Stimulated activated CD4-positive, alpha-beta T cell treated with anti-CD3 and anti-CD28 coated beads, TNF-alpha, amount 100 ng/mL, for 4 hours (primary cell): Measurements from ENCODE around the gene DMD.

Source experiments
- DNase-seq, 3 experiments: peaks; one replicate each; pipeline ENCODE4 v3.0.0-alpha.2; 2020; ENCODE audit warnings: low read depth in 3 of 3

The DMD gene

GRCh38 chrX:31291131-31291530 lies 1920.2 kb downstream of the DMD start:
- DNase-seq, result no peak

DNA sequence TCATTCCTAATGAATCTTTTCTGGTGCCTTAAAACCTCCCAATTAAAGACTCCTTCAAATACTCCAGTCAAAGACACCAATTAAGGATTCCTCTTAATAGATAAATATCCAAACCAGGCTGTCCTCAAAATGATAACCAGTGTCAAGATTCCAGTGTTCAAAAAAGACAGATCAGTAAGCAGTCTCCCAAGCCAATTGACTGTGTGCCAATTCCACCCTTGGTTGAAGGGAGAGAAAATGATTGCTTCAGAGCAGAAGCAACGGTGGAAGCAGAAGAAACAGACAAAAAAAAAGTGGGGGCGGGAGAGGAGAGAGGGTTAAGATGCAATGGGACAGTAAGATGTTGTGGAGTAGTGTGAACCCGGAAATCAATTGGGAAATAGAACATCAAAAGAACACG lies 1923.5 kb downstream of the DMD start:
- no peak for DNase-seq

DNA sequence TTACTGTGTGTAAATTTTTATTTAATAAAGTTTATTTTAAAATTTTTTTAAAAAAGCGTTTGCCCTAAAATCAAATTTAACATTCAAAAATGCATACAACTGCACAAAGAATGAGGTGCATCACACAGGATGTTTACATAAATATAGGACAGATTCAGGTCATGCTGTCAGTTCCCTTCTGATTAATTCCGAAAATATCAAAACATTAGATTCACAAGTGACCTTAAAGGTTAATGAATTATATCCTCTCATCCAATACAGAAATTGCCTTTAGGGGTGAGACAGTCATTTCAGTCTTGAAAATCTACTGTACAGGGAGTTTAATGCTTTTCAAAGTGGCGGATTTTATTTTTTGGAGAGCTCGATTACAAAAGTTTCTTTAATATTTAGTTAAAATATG lies 1930.8 kb downstream of the DMD start:
- no peak for DNase-seq

DNA sequence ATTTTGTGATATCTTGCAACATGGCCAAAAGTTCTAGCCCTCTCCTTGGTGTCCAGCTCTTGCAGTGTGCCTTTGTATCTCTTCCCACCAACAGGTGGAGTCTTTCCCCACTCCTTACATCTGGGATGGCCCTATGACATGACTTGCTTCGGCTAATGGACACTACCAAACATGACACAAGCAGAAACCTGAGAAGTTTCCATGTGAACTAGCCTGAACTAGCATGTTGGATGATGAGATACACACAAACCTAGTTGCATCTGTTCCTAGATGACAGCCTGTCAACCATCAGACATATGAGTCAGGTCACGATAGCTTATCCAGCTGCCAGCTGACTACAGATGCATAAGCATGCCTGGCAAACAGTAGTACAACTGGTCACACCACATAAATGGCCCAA lies 1932.0 kb downstream of the DMD start:
- no peak for DNase-seq

- DNase-seq, result no peak
Measured at GRCh38 chrX:31272472-31272775, 1938.9 kb downstream of the DMD start.

- DNase-seq, result no peak
Measured at GRCh38 chrX:31271615-31272471, 1939.5 kb downstream of the DMD start.

DNA sequence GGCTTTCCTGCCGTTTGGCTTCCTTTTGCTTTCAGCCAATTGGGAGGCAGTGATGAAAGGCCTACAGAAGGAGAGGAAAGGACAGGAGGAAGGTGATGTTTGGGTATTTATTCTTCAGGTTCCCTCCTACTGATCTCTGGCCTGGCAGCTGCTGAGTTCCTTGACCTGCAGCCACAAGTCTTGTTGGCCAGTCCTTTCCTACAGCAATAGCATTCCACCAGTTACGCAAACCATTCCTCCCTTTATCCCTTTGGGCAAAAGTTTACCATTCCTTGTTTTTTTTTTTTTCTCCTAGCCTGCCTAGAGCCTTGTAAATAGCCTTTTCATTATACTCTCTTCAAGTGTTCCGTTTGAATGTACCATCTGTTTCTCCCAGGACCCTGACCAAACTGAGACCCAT lies 1941.4 kb downstream of the DMD start:
- DNase-seq, result no peak

DNA sequence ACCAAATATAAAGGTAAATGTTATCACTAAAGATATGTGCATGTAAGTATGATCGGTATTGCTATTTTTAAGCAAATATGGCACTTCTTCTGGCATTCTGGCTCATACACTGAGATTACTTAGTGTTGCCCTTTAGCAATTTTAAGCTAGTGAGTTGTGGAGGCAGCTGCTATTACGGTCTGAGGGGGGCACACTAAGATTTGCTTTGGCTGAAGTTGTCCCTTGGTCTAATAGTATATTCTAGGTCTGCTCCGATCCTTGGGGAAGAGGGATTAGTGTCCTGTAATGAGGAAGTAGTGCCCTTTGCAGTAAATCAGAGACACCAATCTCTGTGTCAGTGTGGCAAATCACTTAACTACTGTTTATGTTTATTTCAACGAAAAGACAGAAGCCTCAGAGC lies 1943.0 kb downstream of the DMD start:
- DNase-seq, result no peak

- no peak for DNase-seq
Measured at GRCh38 chrX:31266203-31267076, 1944.9 kb downstream of the DMD start.

- DNase-seq, result no peak
Measured at GRCh38 chrX:31265383-31265782, 1946.0 kb downstream of the DMD start.

DNA sequence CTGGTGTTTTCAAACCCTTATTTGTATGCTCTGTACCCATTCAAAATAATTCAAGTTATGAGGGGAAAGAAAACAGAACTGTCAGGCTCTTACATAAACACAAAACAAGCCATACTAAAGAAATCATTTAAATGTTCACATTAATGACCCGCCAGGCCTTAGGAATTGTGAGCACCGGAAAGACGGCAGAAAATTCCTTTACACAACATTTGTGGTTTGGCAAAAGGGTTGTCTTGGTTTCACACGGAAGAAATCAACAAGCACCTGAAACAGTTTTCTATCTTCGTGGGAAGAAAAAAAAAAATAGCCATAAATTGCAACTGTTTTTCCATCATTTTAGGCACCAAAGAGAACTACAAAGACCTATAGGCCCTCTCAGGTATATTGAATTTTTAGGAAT lies 1951.0 kb downstream of the DMD start:
- DNase-seq, result no peak

DNA sequence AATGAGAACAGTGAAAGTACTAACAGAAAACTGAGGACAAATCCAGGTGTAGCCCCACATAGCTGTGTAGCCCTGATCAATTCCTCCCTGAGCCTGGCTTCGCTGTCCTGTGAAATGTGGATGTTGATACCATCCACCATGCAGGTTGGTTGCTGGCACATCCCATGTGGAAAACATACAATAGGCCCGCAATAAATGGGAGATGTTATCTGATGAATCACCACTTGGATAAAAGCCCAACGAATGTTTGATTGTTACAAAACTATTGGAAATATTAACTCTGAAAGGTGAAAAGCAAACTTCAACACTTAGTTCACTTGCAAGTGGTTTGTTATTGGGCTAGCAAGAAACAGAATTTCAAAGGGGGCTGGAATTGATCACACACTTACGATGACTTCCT lies 1953.2 kb downstream of the DMD start:
- DNase-seq, result no peak

DNA sequence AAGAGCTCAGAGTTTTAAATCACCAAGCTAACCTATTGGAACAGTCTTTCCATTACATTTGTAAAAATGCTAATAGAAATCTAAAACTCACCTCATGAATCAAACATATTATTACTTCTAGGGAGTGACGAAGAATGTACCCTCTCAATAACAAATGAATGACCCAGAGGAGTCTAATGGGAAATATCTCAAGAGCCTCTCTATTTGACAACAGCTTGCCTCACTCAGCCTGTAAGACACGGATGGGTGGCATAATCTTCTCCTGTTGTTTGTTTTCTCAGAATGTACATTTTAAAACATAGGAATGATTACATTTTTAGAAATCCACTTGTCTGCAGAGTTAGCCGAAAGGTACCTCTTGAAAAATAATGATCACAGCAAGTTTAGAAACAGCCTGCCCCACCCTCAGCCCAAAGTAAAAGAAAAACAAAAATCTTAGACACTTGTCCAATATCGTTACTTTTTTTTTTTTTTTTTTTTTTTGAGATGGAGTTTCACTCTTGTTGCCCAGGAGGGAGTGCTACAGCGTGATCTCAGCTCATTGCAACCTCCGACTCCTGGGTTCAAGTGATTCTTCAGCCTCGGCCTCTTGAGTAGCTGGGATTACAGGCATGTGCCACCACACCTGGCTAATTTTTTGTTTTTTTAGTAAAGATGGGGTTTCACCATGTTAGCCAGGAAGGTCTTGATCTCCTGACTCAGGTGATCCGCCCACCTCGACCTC lies 1955.9 kb downstream of the DMD start:
- DNase-seq, result no peak

- no peak for DNase-seq
Measured at GRCh38 chrX:31252133-31252532, 1959.2 kb downstream of the DMD start.

GRCh38 chrX:31251336-31251735 lies 1960.0 kb downstream of the DMD start:
- no peak for DNase-seq

DNA sequence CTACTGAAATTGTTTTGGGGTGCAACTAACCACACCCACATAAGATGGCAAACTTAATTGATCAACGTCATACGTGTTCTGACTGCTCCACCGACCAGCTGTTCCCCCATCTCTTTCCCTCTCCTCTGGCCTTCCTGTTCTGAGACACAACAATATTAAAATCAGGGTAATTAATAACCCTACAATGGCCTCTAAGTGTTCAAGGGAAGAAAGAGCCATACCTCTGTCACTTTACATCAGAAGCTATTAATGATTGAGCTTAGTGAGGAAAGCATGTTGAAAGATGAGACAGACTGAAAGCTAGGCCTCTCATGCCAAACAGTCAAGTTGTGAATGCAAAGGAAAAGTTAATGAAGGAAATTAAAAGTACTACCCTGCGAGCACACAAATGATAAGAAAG lies 1965.6 kb downstream of the DMD start:
- DNase-seq, result no peak

DNA sequence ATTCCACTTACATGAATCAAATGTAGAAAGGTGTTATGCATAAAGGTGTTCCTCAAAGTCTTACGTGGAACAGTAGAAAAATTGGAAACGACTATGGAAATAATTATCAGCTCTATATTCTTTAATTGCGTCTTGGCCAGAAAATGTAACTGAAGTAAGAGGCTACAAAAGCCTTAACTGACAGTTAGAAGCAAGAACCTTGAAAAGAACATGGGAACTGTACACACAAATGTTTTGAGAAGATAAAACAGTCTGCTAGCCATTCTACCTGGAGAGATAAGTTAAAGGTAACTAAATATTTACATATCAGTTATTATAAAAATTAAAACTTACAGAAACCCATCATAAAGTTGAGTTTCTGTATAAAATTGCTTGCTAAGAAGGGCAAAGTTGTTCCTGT lies 1967.5 kb downstream of the DMD start:
- no peak for DNase-seq

GRCh38 chrX:31240982-31241381 lies 1970.4 kb downstream of the DMD start:
- DNase-seq, result no peak

DNA sequence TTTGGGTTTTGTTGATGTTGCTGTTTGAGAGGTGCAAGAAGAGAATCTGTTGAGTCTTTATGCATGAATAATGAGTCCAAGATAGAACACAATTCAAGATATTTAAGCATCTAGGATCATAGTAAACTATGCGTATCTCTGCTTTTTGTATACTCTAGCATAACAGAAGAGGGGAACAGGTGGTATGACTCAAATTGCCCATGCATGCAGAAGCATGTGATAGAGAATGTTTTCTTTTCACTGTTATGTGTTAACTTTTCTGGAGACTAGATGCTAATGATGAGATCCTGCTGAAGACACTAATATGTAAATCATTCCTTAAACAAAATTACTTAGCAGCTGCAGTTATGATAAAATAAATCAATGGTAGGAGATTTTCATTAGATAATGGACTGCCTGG lies 1974.2 kb downstream of the DMD start:
- DNase-seq, result no peak

DNA sequence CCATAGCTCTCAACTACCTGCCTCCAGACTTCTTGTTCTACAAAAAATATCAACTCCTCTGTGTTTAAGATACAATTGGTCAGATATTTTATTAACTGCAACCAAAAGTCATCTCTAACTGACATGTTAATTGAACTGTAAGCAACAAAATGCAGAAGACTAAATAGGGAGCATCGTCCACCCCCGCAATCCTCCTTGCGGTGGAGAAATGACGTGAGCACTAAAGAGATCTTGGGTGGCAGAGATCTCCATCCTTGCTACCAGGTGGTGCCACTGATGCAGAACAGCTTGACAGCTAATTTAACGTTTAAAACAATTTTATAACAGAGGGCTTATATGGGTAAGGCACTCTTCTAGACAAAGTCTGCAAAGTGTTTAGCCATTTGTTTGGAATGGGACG lies 1975.1 kb downstream of the DMD start:
- DNase-seq, result no peak

DNA sequence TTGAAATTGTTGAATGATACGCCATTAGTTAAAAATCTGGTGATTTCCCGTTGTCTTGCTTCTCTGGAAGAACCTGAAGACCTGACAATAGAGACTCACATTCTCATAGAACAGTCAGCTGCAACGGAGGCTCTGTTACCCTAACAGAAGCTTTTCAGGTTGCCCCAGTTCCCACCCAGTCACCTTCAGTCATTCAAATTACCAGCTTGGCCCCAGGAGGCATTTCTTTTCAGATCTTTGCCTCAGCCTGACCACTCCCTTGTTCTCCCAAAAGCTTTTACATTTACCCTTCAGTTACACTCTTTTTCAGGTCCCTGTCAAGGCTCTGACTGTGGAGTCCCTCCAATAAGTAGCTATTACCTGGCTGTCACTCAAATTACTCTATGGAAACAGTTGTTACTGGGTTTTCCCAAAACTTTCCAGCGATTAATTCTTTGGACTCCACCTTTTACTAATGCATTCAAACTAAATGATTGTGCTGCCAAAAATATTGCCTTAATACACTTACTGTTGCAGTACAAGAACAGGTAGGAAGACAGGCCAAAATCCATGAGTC lies 1977.3 kb downstream of the DMD start:
- no peak for DNase-seq

GRCh38 chrX:31232506-31232905 lies 1978.8 kb downstream of the DMD start:
- DNase-seq, result no peak
